OCI-LY1 (cell line): ENCODE measurements around the gene RNF207.

Source experiments
- H2AFZ ChIP-seq: fragments of 200-600 bp; sonication (generic), shearing (Covaris generic); 2 replicates; pipeline ENCODE4 v1.6.0; 2014; ENCODE audit warnings: antibody characterized with exemption, mild to moderate bottlenecking, low read length
- H3F3A ChIP-seq: fragments of 200-600 bp; sonication (generic), shearing (Covaris generic); 2 replicates; pipeline ENCODE4 v1.6.0; 2014; ENCODE audit warnings: mild to moderate bottlenecking, antibody characterized with exemption, low read length, moderate library complexity; ENCODE audit not compliant: insufficient read depth
- H3K27ac ChIP-seq: fragments of 200-600 bp; sonication (generic); 2 replicates; pipeline ENCODE4 v1.5.1; 2014; ENCODE audit warnings: low read length, mixed run types, mild to moderate bottlenecking, low read depth; ENCODE audit not compliant: poor library complexity, severe bottlenecking
- H3K27me3 ChIP-seq: fragments of 200-600 bp; sonication (generic); 2 replicates; pipeline ENCODE4 v1.6.0; 2014; ENCODE audit warnings: antibody characterized with exemption, mild to moderate bottlenecking, low read length, moderate library complexity; ENCODE audit not compliant: insufficient read depth
- H3K36me3 ChIP-seq: fragments of 200-600 bp; sonication (generic); 2 replicates; pipeline ENCODE4 v1.6.1; 2014; ENCODE audit warnings: mild to moderate bottlenecking, antibody characterized with exemption, low read length, moderate library complexity, mixed read lengths; ENCODE audit not compliant: insufficient read depth
- H3K4me1 ChIP-seq: fragments of 200-600 bp; sonication (generic); 2 replicates; pipeline ENCODE4 v1.5.1; 2014; ENCODE audit warnings: mild to moderate bottlenecking, low read length, moderate library complexity; ENCODE audit not compliant: insufficient read depth, severe bottlenecking
- H3K4me2 ChIP-seq: fragments of 200-600 bp; sonication (generic), shearing (Covaris generic); 2 replicates; pipeline ENCODE4 v1.6.1; 2014; ENCODE audit warnings: low read length
- H3K4me3 ChIP-seq: fragments of 200-600 bp; sonication (generic); 2 replicates; pipeline ENCODE4 v1.5.1; 2014; ENCODE audit warnings: low read length, low read depth, mild to moderate bottlenecking, mixed read lengths; ENCODE audit not compliant: poor library complexity, severe bottlenecking
- H3K79me2 ChIP-seq: fragments of 200-600 bp; shearing (Covaris generic); 2 replicates; pipeline ENCODE4 v1.6.1; 2016; ENCODE audit warnings: mixed run types, low read length, mixed read lengths; ENCODE audit not compliant: insufficient read depth
- H3K9ac ChIP-seq: fragments of 200-600 bp; sonication (generic), shearing (Covaris generic); 2 replicates; pipeline ENCODE4 v1.6.1; 2014; ENCODE audit warnings: mild to moderate bottlenecking, low read length, mixed read lengths
- H3K9me2 ChIP-seq: fragments of 200-600 bp; sonication (generic), shearing (Covaris generic); 2 replicates; pipeline ENCODE4 v1.6.1; 2014; ENCODE audit warnings: low read depth, mild to moderate bottlenecking, low read length, mixed read lengths
- H3K9me3 ChIP-seq: fragments of 200-600 bp; shearing (Covaris generic); 2 replicates; pipeline ENCODE4 v1.6.1; 2014; ENCODE audit warnings: low read length, mixed read lengths
- H4K20me1 ChIP-seq: fragments of 200-600 bp; sonication (generic), shearing (Covaris generic); 2 replicates; pipeline ENCODE4 v1.6.0; 2016; ENCODE audit warnings: mild to moderate bottlenecking, low read length; ENCODE audit not compliant: insufficient read depth
- CTCF ChIP-seq: fragments of 200-600 bp; sonication (generic), shearing (Covaris generic); IDR thresholded peaks from 2 replicates; pipeline ENCODE4 v1.5.1; 2017; ENCODE audit warnings: mild to moderate bottlenecking, antibody characterized with exemption, low read length, moderate library complexity, mixed read lengths
- EZH2 ChIP-seq: fragments of 200-600 bp; sonication (generic), shearing (Covaris generic); IDR thresholded peaks from 2 replicates; pipeline ENCODE4 v1.8.0; 2017; ENCODE audit warnings: borderline replicate concordance, mixed run types, mild to moderate bottlenecking, antibody characterized with exemption, low read length, moderate library complexity, mixed read lengths

Gene RNF207

GRCh38 chr1:6207075-6207885, 1.4 kb downstream of the RNF207 start:
- no peaks in the 10 kb centered on the region for H3K9me3 ChIP-seq
- no peak overlapping the region for H3K4me3 ChIP-seq
- H3K79me2 ChIP-seq, result no peaks in the 10 kb centered on the region
- no peaks in the 10 kb centered on the region for H4K20me1 ChIP-seq
- no peaks in the 10 kb centered on the region for H3K36me3 ChIP-seq
- TF ChIP-seq CTCF (no peak), EZH2 (no peak)
- no peaks in the 10 kb centered on the region for H3K9me2 ChIP-seq
- H3K27ac ChIP-seq, result no peak overlapping the region
- H3K9ac ChIP-seq, result no peak overlapping the region
- H3K27me3 ChIP-seq, result peaks cover 6% of the 10 kb centered on the region; the same call in 1 of the 2 replicates
- H2AFZ ChIP-seq, result no peak overlapping the region
- H3K4me1 ChIP-seq, result peaks cover 16% of the 10 kb centered on the region
- no peak overlapping the region for H3K4me2 ChIP-seq
- H3F3A ChIP-seq, result no peaks in the 10 kb centered on the region

- H3K79me2 ChIP-seq, result no peaks in the 10 kb centered on the region
- H3K4me1 ChIP-seq, result peaks cover 19% of the 10 kb centered on the region
- H4K20me1 ChIP-seq, result no peaks in the 10 kb centered on the region
- H3K27me3 ChIP-seq, result peaks cover 6% of the 10 kb centered on the region; the same call in 1 of the 2 replicates
- H3K4me3 ChIP-seq, result no peak overlapping the region
- no peaks in the 10 kb centered on the region for H3F3A ChIP-seq
- H3K27ac ChIP-seq, result no peak overlapping the region
- H3K9ac ChIP-seq, result no peak overlapping the region
- H2AFZ ChIP-seq, result no peak overlapping the region
- H3K36me3 ChIP-seq, result no peaks in the 10 kb centered on the region
- H3K9me2 ChIP-seq, result no peaks in the 10 kb centered on the region
- no peak overlapping the region for H3K4me2 ChIP-seq
- H3K9me3 ChIP-seq, result no peaks in the 10 kb centered on the region
- TF ChIP-seq CTCF (no peak), EZH2 (no peak)
These were observed 2.0 kb downstream of the RNF207 start for GRCh38 chr1:6207921-6208320.

GRCh38 chr1:6208723-6209660, 3.1 kb downstream of the RNF207 start:
- Histone ChIP-seq H3K27ac (no peak overlapping the region), H3K4me3 (peak overlapping the region; percentile 47), H3K79me2 (no peaks in the 10 kb centered on the region), H2AFZ (no peak overlapping the region), H3K9ac (no peak overlapping the region), H3F3A (no peaks in the 10 kb centered on the region), H3K36me3 (no peaks in the 10 kb centered on the region), H4K20me1 (no peaks in the 10 kb centered on the region), H3K4me1 (peaks cover 19% of the 10 kb centered on the region), H3K27me3 (peaks cover 6% of the 10 kb centered on the region; the same call in 1 of the 2 replicates), H3K4me2 (peak overlapping the region; percentile 63), H3K9me3 (no peaks in the 10 kb centered on the region), H3K9me2 (no peaks in the 10 kb centered on the region)
- TF ChIP-seq CTCF (peak; percentile 33), EZH2 (no peak)
